GM18507 (cell line): Measurements from ENCODE around the gene UBL5.
"Not testable (repeated sequence)": the region's sequence is repeated elsewhere in the genome, so short reads cannot be mapped to it uniquely, and the experiment has no call there.

Experiments
- DNase-seq: peaks from one replicate; pipeline ENCODE4 v3.0.0; 2011; ENCODE audit warnings: low read depth; ENCODE audit not compliant: insufficient read length; ENCODE audit errors: extremely low spot score
- FAIRE-seq: peaks from 2 replicates; lab custom pipeline; 2011; peaks lifted over from hg19 to GRCh38; lab: Jason Lieb, UNC

The UBL5 gene

GRCh38 chr19:9827289-9828238, at the start of gene UBL5:
Gene UBL5, plus strand, starts transcription at chr19:9827918. Its CDS starts 420 bp downstream, at chr19:9828338.
- DNase-seq (peak; percentile 92), FAIRE-seq (peak; percentile 97)

GRCh38 chr19:9782338-9782737, 45.4 kb upstream of the UBL5 start:
- DNase-seq: no peak
- FAIRE-seq: no peak

DNA sequence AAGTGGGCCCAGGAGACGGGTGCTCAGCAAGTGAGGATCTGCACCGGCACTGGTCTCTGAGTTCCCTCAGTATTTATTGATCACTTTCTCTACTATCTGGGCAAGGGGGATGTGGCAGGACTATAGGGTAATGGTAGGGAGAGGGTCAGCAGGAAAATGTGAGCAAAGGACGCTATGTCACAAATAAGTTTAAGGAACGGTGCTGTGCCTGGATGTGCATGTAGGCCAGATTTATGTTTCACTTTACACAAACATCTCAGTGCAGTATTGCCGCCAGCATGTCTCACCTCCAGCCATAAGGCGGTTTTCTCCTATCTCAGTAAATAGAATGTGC, 43.6 kb upstream of the UBL5 start:
- FAIRE-seq, DNase-seq: not testable (repeated sequence)

GRCh38 chr19:9785367-9786331, 42.1 kb upstream of the UBL5 start:
- FAIRE-seq: peak; percentile 90
- DNase-seq: peak; percentile 83

DNA sequence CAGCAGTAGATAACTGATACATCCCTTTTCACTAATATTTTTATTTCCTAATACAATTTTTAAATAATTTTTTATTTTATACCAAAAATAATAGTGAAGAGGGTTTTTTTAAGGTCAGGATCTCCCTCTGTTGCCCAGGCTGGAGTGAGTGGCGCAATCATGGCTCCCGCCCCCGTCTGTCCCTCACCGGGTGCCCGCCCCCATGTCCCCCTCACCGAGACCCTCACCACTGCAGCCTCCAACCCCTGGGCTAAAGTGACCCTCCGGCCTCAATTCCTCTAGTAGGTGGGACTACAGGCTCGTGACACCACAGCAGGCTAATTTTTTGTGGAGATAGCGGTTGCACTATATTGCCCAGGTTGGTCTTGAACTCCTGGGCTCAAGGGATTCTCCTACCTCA, 41.4 kb upstream of the UBL5 start:
- no peak for DNase-seq
- no peak for FAIRE-seq

DNA sequence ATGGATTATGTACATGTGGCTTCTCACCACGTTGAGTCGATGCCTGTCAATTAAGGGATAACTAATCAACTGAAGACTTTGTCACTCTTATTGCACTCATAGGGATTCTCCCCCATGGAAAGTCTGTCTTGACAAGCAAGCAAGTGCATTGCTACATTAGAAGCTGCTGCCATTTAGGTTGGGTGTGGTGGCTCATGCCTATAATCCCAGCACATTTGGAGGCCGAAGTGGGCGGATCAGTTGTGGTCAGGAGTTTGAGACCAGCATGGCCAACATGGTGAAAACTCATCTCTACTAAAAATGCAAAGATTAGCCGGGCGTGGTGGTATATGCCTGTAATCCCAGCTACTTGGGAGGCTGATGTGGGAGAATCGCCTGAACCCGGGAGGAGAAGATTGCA, 40.9 kb upstream of the UBL5 start:
- no peak for FAIRE-seq

DNA sequence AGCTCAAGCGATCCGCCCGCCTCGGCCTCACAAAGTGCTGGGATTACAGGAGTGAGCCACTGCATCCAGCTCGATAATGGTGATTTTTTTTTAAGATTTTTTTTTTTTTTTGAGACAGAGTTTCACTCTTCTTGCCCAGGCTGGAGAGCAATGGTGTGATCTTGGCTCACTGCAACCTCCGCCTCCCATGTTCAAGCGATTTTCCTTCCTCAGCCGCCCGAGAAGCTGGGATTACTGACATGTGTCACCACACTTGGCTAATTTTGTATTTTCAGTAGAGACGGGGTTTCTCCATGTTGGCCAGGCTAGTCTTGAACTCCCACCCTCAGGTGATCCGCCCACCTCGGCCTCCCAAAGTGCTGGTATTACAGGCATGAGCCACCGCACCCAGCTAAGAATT, 39.1 kb upstream of the UBL5 start:
- not testable (repeated sequence) for DNase-seq, FAIRE-seq

More for the DNA sequence above, 40.9 kb upstream of the UBL5 start:
- no peak for DNase-seq

DNA sequence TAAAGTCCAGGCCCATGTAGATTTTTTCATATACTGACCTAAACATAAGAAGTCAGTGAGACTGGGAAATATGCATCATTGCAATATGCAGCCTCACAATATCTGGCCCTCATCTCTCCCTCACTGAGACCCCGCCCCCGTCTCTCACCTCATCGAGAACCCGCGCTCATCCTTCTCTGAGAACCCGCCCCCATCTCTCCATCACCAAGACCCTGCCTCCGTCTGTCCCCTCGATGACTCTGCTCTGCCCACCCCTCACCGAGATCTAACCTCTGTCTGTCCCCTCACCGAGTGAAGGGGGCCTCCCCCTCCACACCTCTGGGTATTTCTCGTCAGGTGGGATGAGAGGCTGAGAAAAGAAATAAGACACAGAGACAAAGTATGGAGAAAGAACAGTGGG, 38.7 kb upstream of the UBL5 start:
- FAIRE-seq (no peak), DNase-seq (no peak)

- FAIRE-seq, DNase-seq: not testable (repeated sequence)
Measured at GRCh38 chr19:9789579-9789978, 38.1 kb upstream of the UBL5 start.

- DNase-seq, FAIRE-seq: not testable (repeated sequence)
Measured at GRCh38 chr19:9791073-9791367, 36.7 kb upstream of the UBL5 start.

DNA sequence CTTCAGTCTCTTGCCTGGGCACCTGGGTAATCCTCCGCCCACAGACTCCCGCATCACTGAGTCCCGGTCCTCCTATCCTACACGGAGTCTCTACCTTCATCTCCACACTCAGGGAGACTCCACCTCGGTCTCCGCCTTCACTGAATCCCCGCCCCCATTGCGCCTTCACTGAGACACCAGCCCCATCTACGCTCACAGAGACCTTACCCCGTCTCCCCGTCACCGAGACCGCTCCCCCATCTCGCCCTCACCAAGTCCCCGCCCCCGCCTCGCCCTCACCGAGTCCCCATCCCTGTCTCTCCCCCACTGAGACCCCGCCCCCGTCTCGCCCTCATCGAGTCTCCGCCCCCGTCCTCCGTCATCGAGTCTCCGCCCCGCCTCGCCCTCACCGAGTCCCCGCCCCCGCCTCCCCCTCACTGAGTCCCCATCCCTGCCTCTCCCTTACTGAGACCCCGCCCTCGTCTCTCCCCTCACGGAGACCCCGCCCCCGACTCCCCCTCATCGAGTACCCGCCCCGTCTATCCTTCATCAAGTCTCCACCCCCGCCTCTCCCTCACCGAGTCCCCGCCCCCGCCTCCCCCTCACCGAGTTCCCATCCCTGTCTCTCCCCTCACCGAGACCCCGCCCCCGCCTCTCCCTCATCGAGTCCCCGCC, 36.0 kb upstream of the UBL5 start:
- peak; percentile 68 for FAIRE-seq

GRCh38 chr19:9792206-9793070, 35.3 kb upstream of the UBL5 start:
- DNase-seq (peak; percentile 47), FAIRE-seq (peak; percentile 75)

More for the DNA sequence above, 36.0 kb upstream of the UBL5 start:
- DNase-seq: peak; percentile 62

DNA sequence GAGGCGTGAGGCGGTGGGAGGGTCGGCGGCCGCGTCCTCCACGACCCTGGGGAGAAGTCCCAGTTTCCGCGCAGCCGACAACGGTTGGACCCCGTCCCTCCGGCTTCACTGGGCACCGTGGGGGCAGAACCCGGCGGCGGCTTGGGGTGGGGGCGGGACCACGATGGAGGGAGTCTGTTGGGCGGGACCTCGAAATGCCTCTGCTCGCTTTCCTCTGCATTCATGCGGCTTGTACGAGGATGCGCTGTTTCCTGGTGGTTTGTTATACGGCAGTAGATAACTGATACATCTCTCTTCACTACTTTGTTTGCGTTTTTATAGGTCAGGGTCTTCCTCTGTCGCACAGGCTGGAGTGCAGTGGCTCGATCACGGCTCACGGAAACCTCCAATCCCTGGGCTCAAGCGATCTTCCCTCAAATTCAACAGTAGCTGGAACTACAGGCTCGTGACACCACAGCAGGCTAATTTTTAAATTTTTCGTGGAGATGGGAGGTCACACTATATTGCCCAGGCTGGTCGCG, 34.6 kb upstream of the UBL5 start:
- FAIRE-seq (no peak), DNase-seq (no peak)

DNA sequence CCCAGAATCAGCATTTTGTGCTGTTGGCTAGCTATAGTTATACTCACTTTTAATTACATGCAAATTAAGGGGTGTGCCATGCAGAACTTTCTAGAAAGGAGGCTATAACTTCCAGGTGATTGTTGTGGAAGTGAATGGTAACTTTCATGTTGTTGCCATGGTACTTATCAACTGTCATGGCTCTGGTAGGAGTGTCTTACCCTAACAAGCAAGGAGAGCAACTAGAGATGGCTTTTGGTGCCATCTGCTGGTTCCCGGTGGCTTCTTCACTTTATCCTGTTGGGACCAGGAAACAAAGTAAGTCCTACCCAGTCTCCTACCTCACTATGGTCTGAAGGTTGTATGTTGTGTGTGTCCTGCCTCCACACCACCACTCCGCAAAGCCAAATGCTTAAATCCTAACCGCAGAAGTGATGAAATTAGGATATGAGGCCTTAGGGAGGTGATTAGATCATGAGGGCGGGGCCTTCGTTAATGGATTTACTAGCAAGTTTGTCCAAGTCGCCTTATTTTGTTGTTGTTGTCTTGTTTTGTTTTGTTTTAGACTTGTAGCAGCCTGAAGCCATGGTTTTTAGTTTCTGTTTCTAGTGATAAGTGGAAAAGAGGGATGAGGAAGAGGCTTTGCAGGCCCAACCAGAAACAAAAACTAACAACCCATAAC, 31.5 kb upstream of the UBL5 start:
- DNase-seq (peak; percentile 33), FAIRE-seq (peak; percentile 98)

DNA sequence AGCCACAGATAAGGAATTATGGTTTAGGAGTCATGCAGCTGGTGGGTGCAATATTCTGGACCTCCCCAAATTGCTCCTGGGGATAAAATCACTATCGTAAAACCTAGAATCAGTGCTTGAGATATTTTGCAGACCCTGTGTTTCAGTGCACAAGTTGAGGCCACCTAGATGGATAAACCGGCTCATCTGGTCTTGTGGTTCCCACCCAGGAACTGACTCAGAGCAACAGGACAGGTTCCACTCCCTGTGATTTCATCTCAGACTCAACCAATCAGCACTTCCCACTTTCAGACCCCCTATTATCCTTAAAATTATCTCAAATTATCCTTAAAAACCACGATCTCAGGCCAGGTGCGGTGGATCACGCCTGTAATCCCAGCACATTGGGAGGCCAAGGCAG, 29.8 kb upstream of the UBL5 start:
- FAIRE-seq: no peak
- no peak for DNase-seq

DNA sequence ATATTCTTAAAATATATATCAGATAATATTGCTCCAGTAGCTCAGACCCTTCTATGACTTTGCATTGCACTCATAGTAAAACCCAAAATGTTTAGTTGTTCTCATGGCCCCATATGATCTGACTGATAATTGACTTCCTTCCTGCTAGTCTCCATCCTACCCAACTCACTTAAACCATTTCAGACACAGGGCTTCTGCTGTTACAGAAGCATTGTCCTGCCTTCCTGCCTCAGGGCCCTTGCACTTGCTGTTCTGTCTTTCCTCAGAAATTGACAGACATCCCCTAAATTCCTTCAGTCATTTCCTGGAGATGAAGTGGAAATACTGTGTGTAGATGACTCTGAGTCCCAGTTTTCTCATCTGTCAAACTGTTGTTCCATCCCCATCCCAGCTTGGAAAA, 28.6 kb upstream of the UBL5 start:
- FAIRE-seq: no peak

GRCh38 chr19:9801976-9802375, 25.7 kb upstream of the UBL5 start:
- FAIRE-seq (no peak), DNase-seq (no peak)

More for the DNA sequence above, 28.6 kb upstream of the UBL5 start:
- no peak for DNase-seq

- no peak for FAIRE-seq
- DNase-seq: no peak
Measured at GRCh38 chr19:9806803-9807202, 20.9 kb upstream of the UBL5 start.
